ENCODE results near the gene HTR2C.
"Not testable (repeated sequence)": the region's sequence is repeated elsewhere in the genome, so short reads cannot be mapped to it uniquely, and the experiment has no call there.

HTR2C gene

DNA sequence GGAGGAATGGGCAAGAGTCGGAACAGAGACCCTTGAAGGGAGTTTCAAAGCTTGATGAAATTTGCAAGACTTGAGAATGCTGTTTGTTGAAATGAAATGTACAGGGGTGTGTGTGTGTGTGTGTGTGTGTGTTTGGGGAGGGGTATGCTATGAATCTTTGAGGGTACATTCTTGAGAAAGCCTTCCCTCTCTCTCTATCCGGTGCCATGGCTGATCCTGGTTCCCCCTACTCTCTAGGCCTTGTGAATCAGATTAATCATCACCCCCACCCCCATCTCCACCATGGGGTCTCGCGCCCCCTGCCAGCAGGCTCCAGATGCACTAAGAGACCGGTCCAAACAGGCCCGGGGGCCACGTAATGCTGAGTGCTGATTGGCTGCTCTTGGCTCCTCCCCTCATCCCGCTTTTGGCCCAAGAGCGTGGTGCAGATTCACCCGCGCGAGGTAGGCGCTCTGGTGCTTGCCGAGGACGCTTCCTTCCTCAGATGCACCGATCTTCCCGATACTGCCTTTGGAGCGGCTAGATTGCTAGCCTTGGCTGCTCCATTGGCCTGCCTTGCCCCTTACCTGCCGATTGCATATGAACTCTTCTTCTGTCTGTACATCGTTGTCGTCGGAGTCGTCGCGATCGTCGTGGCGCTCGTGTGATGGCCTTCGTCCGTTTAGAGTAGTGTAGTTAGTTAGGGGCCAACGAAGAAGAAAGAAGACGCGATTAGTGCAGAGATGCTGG, at the start of gene HTR2C:
HTR2C (plus strand) TSS at position 441 of the 729 bp plus-strand sequence. CDS start 142,851 bp downstream, outside the sequence.
- no peak for DNase-seq (ENCODE audit: low read depth)

DNA sequence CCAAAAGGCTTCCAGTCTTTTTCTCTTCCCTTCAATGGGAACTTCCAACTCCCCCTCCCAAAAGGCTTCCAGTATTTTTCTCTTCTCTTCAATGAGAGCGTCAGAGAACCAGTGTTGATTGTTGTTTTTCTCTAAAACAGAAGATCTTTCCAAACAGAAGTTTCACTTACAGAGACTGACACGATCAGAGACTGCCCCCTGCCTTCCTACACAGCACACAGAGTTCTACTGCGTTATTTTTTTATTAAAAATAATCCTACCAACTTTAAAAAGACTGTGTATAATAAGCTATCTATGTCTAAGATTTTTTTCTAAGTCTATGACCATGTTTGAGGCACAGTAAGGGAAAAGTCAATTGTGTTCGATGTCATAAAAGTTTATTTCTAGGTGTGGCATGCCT, 3.5 kb upstream of the HTR2C start:
- no peak for DNase-seq (ENCODE audit: low read depth)

DNA sequence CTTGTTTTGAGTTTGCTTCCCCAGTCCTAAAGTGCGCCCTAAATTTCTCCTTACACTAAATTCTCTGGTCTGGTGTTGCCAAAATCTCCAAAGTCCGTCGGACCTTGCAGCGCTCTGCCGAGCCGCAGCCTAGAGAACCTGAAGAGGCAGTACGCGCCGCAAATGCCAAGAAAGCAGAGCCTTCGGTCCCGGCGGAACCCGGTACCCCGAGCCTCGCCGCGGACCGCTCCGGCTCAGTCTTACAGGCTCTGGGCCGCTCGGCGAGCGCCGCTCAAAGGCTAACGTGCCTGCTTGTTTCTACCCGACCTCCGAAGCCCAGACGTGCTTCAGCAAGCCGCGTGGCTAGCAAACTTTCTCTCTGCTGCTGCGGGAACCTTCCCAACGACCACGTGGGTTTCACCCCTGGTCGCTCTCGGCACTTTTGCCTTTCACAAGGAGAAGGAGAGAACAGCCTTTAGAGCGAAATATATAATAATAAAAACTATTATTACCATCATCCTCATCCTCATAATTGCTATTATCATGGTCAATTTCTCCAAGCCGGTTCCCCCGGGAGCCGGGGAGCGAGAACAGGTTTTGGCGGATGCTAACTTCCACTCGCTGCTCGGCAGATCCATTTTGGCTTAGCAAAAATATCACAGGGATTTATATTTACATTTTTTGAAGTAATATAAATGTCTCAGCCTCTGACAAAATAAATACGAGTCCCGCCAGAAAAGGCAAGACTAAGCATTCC, 2.2 kb upstream of the HTR2C start:
- no peak for DNase-seq (ENCODE audit: low read depth)

DNA sequence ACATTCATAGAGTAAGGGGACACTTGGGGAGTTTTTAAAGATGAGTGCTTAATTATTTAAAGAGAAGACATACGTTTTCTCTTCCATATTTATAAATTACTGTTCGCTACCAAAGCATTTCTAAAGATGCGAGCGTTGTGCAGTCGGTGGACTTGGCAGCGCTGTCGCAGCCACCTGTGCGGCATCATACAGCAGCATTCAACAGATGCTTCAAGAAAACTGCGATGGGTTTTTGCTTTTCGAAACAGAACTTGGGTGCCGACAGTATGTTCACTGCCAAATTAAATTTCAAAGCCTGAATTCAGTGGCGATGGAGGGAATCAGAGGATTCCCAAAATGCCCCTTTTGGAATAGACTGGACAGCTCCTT, 1.6 kb upstream of the HTR2C start:
- DNase-seq (ENCODE audit: low read depth): no peak

DNA sequence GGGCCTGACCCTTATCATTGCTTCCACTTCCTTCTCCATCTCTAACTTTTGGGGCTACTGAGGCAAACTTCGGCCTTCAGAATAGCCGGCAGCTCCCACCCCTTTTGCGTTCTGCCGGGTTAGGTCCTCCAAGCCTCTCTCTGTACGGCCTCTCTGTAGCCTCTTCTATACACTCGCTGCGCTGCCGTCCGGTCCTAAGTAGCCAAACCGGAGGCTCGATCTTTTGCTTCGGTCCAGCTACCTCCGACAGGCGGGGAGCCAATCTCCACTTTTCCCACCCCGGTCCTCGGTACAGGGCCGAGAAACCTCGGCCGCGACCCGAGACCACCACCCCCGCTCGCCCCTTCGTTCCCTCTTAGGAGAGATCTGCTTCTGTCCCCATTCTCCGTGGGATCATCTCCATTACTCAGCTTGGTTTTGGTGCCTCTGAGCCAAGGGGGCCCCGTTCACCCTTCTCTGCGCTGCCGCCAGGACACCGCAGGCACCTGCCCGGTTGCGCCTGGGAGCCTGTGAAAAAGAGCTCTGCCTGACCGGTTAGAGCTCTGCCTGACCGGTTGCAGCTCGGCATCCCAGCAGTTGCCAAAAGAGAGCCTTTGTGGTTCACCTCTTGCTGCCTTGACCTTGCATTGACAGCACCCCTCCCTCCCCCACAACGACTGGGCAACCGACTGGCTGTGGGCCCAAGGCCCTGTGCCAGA, 1.0 kb upstream of the HTR2C start:
- DNase-seq (ENCODE audit: low read depth): no peak

DNA sequence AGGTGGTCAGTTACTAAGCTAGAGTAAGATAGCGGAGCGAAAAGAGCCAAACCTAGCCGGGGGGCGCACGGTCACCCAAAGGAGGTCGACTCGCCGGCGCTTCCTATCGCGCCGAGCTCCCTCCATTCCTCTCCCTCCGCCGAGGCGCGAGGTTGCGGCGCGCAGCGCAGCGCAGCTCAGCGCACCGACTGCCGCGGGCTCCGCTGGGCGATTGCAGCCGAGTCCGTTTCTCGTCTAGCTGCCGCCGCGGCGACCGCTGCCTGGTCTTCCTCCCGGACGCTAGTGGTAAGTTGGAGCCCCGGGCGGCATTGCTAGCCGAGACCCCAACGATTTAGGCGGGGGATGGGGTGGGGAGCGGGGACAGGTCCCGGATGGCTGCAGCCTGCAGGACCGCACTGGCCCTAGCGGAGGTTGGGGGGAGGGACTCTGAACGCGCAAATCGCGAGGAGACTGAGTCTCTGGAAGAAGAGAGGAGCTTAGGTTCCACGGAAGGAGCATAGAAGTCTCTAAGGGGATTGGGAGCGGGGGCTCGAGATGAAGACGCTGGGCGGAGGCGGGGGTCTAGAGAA, 573 bp downstream of the HTR2C start:
- no peak for DNase-seq (ENCODE audit: low read depth)

DNA sequence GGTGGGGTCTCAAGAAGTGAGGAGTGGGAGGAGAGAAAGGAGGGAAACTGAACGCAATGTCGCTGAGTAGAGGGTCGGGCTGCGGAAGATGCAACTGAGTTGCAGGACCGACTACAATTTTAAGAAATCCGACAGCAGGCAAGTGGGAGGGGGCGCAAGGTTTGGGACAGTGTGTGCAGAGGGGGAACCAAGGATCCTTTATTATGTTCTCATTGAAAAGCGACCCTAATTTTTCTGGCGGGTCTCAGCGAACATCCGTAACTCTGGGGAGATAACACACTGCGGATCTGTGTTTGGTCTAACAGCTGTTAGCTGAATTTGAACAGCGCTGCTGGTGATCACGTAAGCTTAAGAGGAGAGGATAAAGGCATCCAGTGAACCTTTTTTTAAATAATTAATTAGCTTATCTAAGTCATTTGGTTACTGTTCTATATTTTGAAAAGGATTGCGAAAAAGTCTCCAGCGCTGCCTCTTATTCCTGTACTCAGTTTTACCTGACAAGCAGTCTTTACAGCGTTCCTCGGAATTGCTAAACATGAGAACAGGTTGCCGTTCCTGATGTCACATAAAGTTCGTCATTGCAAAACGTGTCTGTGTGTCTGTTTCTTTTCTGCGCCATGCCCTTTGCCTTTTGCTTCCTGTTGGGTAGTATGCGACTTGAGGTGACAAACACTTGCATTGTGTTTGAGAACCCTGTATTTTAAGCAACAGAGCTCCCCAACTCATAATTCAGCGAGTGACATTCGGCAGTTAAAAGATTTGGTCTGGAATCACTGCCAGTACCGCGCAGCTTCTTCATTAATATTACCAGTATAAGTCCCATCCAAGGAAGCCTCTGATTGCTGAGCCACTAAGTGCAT, 1.3 kb downstream of the HTR2C start:
- no peak for DNase-seq (ENCODE audit: low read depth)

DNA sequence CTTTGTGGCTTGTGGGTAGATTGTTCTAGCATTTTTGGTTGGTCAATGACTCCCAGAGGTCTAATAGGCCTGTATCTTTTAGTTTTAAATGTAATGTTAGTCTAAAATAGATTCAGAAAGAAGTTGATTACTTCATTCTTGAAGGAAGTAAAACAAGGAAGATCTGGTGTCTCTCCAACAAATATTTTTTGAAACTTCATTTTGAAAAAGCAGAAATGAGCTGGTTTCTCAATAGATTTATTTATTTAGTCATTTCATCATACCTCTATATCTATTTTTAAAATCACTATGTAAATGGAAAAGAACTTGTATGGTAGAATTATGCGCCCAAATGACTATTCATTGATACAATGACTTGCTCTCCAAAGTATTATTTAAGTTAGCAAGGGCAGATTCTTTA, 7.2 kb downstream of the HTR2C start:
- DNase-seq (ENCODE audit: low read depth): no peak

DNA sequence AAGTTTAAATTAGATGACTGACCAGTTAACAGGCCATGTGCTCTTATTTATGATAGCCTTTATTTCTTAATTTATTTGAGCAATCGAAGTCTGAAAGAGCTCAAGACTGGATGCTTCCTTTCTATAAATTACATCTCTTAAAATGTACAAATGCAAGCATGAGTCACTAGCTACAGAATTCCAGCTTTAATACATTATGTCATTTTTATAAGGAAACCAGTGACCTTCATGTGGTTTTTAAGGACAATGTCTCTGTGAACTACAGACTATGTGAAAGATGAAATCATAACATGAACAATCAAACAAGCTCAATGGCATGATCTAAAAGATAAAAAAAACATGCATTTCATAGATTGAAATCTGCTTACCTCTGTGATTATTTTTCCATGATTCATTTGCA, 15.4 kb downstream of the HTR2C start:
- DNase-seq (ENCODE audit: low read depth): no peak

DNA sequence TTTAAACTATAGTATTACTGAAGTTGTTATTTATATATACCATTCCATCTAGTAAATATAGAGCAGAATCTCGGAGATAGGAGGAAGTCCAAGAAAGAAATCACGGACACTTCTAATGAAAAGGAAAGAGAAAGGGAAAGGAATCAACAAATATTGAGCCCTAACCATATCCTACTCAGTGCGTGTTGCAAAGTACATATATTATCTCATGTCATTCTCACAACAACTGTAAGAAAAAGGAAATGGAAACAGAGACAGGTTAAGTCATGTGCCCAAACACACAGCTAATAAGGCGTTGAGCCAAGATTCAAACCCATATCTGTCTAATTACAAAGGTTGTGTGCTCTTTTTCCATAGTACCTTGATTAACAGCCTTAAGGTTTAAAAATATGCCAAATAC, 16.0 kb downstream of the HTR2C start:
- DNase-seq (ENCODE audit: low read depth): no peak

DNA sequence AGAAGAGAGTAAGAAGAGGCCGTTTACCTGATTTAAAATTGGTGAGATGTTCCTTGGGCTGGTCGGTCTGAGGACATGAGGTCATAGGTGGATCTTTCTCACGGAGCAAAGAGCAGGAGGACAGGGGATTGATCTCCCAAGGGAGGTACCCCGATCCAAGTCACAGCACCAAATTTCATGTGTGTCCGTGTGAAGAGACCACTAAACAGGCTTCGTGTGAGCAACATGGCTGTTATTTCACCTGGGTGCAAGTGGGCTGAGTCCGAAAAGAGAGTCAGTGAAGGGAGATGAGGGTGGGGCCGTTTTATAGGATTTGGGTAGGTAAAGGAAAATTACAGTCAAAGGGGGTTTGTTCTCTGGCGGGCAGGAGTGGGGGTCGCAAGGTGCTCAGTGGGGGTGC, 22.7 kb downstream of the HTR2C start:
- DNase-seq (ENCODE audit: low read depth): not testable (repeated sequence)

DNA sequence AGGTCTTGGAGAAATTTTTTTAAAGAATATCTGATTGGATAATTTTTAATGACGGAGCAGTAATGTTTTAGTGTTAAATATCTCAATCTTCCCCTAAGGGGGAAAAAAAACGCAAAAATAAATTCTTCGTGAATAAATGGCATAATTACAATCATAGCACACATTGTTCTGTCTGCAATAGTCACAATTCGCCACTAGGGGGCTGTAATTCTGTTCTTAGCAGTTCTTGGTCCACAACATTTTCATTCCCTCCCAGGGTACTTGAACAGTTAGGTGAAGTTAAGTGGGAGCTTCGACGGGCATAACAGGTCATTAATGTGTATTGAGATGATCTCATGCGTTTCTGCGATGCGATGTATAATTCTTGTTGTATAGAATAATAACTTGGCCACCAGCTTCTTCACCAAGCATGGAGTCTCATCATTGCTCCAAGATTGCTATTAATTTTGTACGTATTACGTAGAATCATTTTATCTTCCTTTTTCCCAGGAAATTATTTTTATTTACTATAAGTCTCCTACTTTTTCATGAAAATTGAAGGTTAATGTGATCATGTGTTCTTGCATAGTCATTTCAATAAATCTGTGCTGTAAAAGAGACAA, 27.2 kb downstream of the HTR2C start:
- no peak for DNase-seq (ENCODE audit: low read depth)

DNA sequence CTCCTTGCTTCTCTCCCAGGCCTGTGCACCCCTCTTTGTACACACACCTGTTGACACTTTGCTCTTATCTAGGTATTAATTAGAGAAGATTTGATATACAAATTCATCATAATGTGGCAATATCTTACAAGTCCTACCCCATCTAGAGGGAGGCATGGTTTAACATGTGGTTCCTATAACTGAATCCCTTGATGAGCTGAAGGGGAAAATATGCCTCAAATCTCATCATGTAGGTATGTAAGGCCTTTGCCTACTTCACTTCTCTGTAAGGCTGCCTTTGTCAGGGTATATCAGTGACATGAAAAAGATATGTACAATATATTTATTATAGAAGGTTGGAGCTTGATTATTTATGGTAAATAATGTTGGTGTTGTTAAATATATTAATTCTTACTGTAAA, 31.9 kb downstream of the HTR2C start:
- DNase-seq (ENCODE audit: low read depth): no peak

DNA sequence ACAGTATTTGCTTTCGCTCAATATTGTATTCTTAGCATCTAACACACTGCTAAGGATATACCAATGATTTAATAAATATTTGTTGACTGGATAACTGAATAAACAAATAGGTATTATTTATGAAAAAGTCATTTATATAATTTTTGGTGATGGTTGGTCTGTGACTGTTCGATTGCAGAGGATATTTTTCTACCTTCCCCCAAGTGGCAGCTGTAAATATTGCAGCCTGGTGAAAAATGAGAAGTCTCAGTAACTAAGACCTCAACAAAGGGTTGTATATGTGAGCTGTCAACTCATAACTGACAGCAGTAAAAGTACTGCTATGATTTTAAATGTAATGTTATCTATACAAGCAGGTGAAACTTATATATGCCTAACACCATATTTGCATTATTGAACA, 36.0 kb downstream of the HTR2C start:
- DNase-seq (ENCODE audit: low read depth): no peak

DNA sequence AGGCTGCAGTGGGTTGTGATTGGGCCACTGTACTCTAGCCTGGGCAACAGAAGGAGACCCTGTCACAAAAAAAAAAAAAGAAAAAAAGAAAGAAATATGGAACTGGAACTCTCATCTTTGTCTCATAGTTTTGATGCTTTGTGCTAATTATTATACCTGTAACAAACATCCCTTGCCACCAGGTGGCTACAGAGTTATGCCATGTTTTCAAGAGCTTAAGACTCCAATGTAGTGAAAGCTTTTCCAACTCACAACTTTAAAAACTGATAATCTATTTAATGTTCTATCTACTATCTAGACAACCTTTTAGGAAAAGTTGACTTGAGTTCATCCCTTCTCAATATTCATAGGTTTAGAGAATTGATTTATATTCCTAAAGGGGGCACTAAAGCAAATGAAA, 42.4 kb downstream of the HTR2C start:
- no peak for DNase-seq (ENCODE audit: low read depth)

DNA sequence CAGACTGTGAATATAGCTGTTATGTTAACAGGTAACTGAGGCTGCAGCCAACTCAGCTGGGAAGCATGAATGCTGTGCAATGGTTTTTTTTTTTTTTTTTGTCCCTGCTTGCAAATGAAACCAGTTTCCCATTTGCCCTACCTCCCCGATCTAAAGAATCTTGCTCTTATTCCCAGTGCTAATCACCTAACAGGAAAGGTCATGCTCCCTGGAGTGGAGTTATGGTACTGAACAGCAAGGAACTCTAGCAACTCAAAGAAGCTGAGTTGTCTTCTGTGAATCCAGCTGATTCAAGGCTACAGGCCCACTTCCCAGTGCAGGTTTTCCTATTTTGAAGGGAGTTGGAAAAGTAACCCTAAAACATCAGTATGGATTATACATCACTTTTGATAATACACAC, 52.1 kb downstream of the HTR2C start:
- no peak for DNase-seq (ENCODE audit: low read depth)

DNA sequence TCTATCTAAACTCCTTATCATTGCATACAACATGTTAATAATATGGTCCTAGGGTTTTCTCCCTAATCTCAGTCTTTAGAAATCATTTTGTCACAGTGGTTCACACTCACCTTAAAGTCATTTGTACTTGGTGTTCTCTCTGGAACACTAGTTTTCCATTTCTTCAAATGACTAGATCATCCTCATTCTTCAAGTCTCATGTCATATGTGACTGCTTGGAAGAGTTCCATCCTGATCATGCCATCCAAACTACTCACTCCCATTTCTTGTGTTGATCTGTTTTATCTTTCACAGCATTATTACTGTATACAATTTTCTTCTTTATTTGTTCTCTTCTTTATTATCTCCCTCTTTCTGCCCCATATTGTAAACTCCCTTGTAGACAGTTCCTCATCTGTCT, 66.5 kb downstream of the HTR2C start:
- DNase-seq (ENCODE audit: low read depth): no peak

DNA sequence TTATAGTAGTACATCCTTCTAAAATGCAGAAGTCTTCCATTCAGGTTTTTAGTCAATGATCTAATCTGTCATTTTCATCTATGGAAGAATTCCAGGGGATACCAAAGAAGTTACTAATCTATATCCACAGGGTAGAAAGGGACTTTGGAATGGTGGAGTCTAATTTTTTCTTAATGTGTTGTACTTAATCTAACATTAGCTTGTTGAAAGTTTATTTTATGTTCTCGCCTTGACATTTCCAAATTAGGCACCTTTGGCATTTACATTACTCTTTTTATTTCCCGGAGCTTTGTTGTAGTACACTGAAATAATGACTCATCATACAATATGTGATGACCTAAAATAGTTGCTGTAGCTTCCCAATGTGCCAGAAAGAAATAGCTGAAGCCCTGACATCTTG, 91.5 kb downstream of the HTR2C start:
- peak; percentile 71 for DNase-seq (ENCODE audit: low read depth)

DNA sequence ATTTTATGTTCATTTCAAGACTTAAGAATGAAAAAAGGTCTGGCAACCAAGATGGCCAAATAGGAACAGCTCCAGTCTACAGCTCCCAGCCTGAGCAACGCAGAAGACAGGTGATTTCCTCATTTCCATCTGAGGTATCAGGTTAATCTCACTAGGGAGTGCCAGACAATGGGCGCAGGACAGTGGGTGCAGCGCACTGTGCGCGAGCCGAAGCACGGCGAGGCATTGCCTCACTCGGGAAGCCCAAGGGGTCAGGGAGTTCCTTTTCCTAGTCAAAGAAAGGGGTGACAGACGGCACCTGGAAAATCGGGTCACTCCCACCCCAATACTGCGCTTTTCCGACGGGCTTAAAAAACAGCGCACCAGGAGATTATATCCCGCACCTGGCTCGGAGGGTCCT, 116.6 kb downstream of the HTR2C start:
- not testable (repeated sequence) for DNase-seq (ENCODE audit: low read depth)

DNA sequence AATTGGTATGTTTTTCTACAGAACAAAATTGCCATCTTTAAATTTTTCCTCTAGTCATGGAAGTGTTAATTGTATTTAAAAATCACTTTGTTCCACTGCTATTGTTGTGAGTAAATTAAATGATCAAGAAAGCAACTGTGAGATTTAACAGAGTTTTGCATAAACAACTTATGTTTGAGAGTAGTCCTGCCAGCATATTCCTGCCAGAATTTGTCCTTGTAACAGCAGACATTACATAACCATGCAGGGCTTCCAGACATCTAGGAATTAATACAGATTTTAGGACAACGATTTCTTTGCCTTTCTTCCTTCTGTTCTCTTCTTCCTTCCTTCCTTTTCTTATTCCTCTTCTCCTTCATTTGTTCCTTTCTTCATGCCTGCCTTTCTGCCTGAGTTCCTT, 125.5 kb downstream of the HTR2C start:
- no peak for DNase-seq (ENCODE audit: low read depth)

DNA sequence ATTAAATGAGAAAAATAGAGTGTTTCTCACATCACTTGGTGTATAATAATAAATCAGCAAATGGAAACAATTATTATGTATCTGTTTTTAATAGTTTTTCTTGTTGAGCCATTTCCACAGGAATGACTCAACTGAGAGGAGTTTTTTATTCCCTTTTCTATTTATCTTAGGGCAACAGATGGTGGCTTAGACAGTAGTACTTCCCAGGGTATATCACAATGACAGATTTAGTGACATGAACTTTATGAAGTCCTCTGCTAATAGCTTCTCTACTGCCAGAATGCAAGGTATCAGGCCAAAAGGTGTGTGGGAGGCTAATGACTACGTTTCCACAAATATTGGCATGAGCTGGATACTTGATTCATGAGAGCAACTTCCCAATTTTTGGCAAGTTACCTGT, 126.7 kb downstream of the HTR2C start:
- no peak for DNase-seq (ENCODE audit: low read depth)

DNA sequence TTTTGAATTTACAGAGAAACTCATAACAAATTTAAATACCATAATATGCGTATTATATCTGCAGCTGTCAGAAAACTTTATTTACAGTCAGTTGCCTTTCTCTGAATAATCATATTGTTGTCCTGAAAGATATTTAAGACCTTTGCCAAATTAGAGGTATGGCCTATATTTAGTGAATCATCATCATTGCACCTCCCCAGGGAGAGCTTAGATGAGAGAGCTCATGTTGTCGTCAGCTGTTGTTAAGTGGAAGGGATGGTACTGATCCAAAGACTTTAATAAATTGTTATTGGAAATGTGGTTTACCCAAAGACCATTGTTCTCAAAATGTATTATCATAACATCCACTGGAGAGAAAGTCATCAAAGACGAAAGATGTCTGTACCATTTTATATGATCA, 128.6 kb downstream of the HTR2C start:
- DNase-seq (ENCODE audit: low read depth): no peak

All from GM04503 (cell line).